ENCODE data around the gene KRT24.

The KRT24 gene

DNA sequence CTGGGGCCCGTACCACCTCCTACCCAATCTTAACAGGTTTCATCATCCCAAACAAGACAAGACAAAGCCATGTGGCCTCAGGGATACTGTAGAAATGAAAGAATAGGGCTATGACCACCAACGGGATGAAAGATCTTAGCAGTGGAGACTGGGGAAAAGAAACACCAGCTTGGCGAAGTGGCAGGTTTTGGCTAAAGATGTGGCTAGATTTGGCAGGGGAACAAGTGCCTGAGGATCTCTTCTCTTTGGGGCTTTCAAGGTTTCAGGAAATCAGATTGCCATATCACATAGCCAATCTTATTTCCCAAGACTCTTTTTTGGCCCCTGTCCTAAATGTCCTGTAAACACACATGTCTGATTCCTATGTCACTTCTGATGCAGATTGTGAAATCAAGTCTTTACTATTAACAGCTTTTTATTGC lies 6.9 kb downstream of the KRT24 start:
- TF ChIP-seq, protein P1, sequence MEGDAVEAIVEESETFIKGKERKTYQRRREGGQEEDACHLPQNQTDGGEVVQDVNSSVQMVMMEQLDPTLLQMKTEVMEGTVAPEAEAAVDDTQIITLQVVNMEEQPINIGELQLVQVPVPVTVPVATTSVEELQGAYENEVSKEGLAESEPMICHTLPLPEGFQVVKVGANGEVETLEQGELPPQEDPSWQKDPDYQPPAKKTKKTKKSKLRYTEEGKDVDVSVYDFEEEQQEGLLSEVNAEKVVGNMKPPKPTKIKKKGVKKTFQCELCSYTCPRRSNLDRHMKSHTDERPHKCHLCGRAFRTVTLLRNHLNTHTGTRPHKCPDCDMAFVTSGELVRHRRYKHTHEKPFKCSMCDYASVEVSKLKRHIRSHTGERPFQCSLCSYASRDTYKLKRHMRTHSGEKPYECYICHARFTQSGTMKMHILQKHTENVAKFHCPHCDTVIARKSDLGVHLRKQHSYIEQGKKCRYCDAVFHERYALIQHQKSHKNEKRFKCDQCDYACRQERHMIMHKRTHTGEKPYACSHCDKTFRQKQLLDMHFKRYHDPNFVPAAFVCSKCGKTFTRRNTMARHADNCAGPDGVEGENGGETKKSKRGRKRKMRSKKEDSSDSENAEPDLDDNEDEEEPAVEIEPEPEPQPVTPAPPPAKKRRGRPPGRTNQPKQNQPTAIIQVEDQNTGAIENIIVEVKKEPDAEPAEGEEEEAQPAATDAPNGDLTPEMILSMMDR (conservative IDR thresholded peaks at IDR 0.05; ENCODE audit: low read depth, low read length) = no peak
- no peak for DNase-seq (ENCODE audit: low read depth)
- H3K4me3 ChIP-seq (ENCODE audit: low read length) = no peak overlapping the region

DNA sequence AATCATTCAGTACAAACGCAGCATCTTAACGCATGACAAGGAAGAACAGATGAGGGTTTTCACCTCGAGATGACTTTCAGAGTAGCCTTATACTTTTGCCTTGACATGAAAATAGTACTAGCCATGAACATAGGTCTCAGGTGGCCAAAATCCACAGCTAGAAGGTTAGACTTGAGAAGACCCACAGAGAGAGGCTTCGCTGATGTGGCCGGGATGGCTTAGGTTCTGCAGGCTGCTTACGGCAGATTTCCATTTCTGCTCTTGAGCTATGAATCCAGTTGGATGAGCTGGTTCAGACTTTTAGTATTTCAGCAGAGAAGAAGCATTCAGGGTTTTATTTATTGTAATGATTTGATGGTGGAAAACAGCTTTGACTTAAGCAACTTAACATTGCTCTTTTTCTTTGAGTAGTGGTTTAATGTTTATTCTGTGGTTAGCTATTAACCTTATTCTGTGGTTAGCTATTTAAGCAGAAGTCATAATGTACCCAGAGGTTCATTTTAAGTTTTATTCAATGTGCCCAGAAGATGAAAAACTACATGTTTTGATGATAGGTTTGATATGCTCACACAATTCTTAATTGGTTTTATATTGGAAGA lies 7.6 kb downstream of the KRT24 start:
- H3K4me3 ChIP-seq (ENCODE audit: low read length) = no peak overlapping the region
- DNase-seq (ENCODE audit: low read depth) = no peak
- TF ChIP-seq, protein P1 (conservative IDR thresholded peaks at IDR 0.05; ENCODE audit: low read depth, low read length) = no peak

DNA sequence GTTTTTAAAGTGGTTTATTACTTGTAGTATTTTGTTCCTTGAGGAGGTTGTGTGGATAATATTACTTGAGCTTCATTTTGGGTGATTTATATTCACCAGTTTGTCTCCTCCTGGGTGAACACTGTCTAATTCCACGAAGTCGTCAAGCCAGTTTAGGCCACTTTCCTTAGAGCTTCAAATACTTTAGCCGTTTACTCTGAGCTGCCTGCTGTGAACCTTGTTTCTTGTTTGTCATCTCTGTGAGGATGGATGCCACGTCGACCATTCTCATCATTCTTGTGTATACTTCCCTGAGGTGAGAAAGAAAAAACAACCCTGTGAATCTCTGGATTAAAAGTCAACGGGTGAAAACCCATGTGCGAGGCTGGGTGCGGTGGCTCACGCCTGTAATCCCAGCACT lies 9.0 kb downstream of the KRT24 start:
- TF ChIP-seq, protein P1 (conservative IDR thresholded peaks at IDR 0.05; ENCODE audit: low read depth, low read length) = no peak
- no peak overlapping the region for H3K4me3 ChIP-seq (ENCODE audit: low read length)
- DNase-seq (ENCODE audit: low read depth) = no peak

DNA sequence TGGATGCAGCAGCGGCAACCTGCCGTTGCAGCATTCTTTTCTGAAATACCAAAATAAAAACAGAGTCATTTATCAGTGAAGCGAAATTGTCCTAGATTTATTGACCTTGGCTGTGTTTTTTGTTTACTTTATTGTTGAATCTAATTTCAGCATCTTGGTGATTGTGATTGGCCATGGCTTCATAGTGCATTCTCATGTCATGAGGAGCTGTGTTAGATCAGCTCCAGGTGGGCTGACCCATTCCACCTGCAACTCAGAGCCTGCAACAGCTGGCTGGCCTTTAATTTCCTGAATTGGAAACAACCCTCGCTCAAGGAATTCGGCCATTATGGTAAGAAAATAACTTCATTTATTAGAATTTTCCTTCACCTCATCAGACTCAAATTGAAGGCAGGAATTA lies 16.4 kb downstream of the KRT24 start:
- TF ChIP-seq, protein P1 (conservative IDR thresholded peaks at IDR 0.05; ENCODE audit: low read depth, low read length) = no peak

DNA sequence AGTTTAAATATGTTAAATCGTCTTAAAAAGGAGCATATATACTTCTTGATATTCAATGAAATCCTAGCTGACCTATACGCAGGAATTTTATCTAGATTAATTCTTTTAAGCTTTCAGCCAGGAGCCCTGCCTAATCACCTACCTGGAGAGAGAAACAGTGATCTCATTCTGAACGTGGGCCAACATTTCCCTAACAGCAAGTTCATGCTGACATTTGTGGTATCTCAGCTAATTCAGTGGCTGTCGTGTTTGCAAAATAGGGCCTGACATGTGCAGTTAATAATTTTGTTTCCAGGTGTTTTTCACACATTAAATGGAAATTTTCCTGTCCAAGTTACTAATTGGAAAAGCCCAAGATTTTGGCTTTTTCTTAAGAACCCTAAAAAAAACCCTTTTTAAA lies 17.4 kb downstream of the KRT24 start:
- DNase-seq (ENCODE audit: low read depth) = no peak
- TF ChIP-seq, protein P1 (conservative IDR thresholded peaks at IDR 0.05; ENCODE audit: low read depth, low read length) = no peak
- no peak overlapping the region for H3K4me3 ChIP-seq (ENCODE audit: low read length)

More for the DNA sequence above, 16.4 kb downstream of the KRT24 start:
- no peak for DNase-seq (ENCODE audit: low read depth)
- no peak overlapping the region for H3K4me3 ChIP-seq (ENCODE audit: low read length)

DNA sequence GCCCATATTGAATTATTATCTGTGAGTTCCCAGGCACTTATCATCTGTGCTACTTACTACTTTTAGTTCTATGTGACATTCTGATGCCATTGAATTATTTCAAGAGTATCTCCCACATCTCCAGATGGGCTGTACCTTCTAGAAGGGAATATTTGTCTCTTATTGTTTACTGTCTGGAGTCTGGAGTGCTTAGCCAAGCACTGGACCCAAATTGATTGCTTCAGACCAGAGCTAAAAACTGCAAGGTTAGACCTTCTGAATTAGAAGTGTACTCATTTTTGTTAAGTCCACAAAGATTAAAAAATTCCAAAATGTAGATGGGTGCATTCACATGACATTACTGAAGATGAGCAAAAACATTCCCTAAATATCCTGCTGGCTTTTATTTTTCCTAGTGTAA lies 22.6 kb downstream of the KRT24 start:
- TF ChIP-seq, protein P1 (conservative IDR thresholded peaks at IDR 0.05; ENCODE audit: low read depth, low read length) = no peak
- no peak for DNase-seq (ENCODE audit: low read depth)
- H3K4me3 ChIP-seq (ENCODE audit: low read length) = no peak overlapping the region

DNA sequence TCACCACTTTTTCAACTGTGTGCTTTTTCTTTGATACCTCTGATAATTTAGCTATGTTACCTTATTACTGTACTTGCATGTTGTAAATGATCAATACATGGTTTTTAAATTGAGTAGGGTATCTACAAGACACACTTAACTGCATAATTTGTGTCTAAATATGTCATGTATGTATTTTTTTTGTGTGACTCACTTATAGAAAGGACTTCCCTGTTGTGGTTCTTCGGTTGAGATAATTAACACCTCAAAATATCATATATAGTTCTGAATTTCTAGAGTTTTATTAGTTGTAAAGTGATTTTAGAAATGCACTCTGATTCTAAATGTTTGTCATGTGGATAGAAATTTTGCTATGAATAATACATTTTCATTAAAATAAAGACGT lies 24.0 kb downstream of the KRT24 start:
- no peak overlapping the region for H3K4me3 ChIP-seq (ENCODE audit: low read length)
- TF ChIP-seq, protein P1 (conservative IDR thresholded peaks at IDR 0.05; ENCODE audit: low read depth, low read length) = no peak
- DNase-seq (ENCODE audit: low read depth) = no peak
